ENCODE data around the gene ZNF182.
"Not testable (repeated sequence)": the region's sequence is repeated elsewhere in the genome, so short reads cannot be mapped to it uniquely, and the experiment has no call there.

The ZNF182 gene

GRCh38 chrX:47958761-47959342 lies 44.9 kb downstream of the ZNF182 start:
- no peaks in the 10 kb centered on the region for H3K36me3 ChIP-seq (ENCODE audit: control insufficient read depth, insufficient read depth, low read length)
- WGBS, 2 experiments (ENCODE audit: insufficient coverage in 2 of 2), result 80% methylated on average over 2 of the region's 4 CpGs; no CpG with 5 or more reads in 1 of the 2 experiments
- no peak overlapping the region for H3K27ac ChIP-seq (ENCODE audit: low read depth, low read length, severe bottlenecking)
- H3K4me1 ChIP-seq (ENCODE audit: control insufficient read depth, insufficient read depth, low read length, poor library complexity, severe bottlenecking), result no peaks in the 10 kb centered on the region
- H3K4me3 ChIP-seq (ENCODE audit: extremely low read depth, insufficient read depth, low read length, poor library complexity, severe bottlenecking), result no peak overlapping the region
- H3K9me3 ChIP-seq (ENCODE audit: control insufficient read depth, low read length), result no peaks in the 10 kb centered on the region

GRCh38 chrX:47958206-47958605 lies 45.6 kb downstream of the ZNF182 start:
- not testable (repeated sequence) for H3K9me3 ChIP-seq (ENCODE audit: control insufficient read depth, low read length); H3K36me3 ChIP-seq (ENCODE audit: control insufficient read depth, insufficient read depth, low read length); H3K4me1 ChIP-seq (ENCODE audit: control insufficient read depth, insufficient read depth, low read length, poor library complexity, severe bottlenecking); H3K27ac ChIP-seq (ENCODE audit: low read depth, low read length, severe bottlenecking); H3K4me3 ChIP-seq (ENCODE audit: extremely low read depth, insufficient read depth, low read length, poor library complexity, severe bottlenecking)
- no CpG with 5 or more reads among the region's 4 CpGs for WGBS, 2 experiments (ENCODE audit: insufficient coverage in 2 of 2)

- WGBS, 2 experiments (ENCODE audit: insufficient coverage in 2 of 2), result 80 to 93% methylated on average over 2 to 3 of the region's 13 CpGs
- Histone ChIP-seq H3K4me3 (ENCODE audit: extremely low read depth, insufficient read depth, low read length, poor library complexity, severe bottlenecking) (no peak overlapping the region), H3K27ac (ENCODE audit: low read depth, low read length, severe bottlenecking) (no peak overlapping the region), H3K36me3 (ENCODE audit: control insufficient read depth, insufficient read depth, low read length) (no peaks in the 10 kb centered on the region), H3K4me1 (ENCODE audit: control insufficient read depth, insufficient read depth, low read length, poor library complexity, severe bottlenecking) (no peaks in the 10 kb centered on the region), H3K9me3 (ENCODE audit: control insufficient read depth, low read length) (no peaks in the 10 kb centered on the region)
Observed at GRCh38 chrX:47956016-47956415, 47.8 kb downstream of the ZNF182 start.

- not testable (repeated sequence) for H3K27ac ChIP-seq (ENCODE audit: low read depth, low read length, severe bottlenecking); H3K4me3 ChIP-seq (ENCODE audit: extremely low read depth, insufficient read depth, low read length, poor library complexity, severe bottlenecking)
- 96 to 100% methylated on average over 1 to 4 of the region's 7 CpGs for WGBS, 2 experiments (ENCODE audit: insufficient coverage in 2 of 2)
Observed at GRCh38 chrX:47955295-47955694, 48.5 kb downstream of the ZNF182 start.

DNA sequence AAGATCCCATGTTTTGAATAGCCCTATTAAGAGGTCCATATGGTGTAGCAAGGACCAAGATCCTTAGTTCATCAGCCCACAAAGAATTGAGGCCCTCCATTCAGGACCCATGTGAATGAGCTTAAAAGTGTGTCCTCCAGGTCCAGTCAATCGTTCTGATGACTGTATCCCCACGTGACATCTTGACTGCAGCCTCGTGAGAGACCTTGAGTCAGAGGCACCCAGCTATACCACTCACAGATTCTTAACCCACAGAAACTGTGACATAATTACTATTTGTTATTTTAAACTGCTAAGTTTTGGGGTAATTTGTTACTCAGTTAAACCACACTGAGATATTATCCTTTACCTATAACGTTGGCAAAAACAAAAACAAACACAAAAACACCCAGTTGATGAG lies 62.4 kb downstream of the ZNF182 start:
- WGBS, 2 experiments (ENCODE audit: insufficient coverage in 2 of 2), result no CpG with 5 or more reads among the region's 4 CpGs
- Histone ChIP-seq H3K4me3 (ENCODE audit: extremely low read depth, insufficient read depth, low read length, poor library complexity, severe bottlenecking) (no peak overlapping the region), H3K36me3 (ENCODE audit: control insufficient read depth, insufficient read depth, low read length) (no peaks in the 10 kb centered on the region), H3K9me3 (ENCODE audit: control insufficient read depth, low read length) (no peaks in the 10 kb centered on the region), H3K27ac (ENCODE audit: low read depth, low read length, severe bottlenecking) (no peak overlapping the region), H3K4me1 (ENCODE audit: control insufficient read depth, insufficient read depth, low read length, poor library complexity, severe bottlenecking) (no peaks in the 10 kb centered on the region)

More at GRCh38 chrX:47955295-47955694, 48.5 kb downstream of the ZNF182 start:
- H3K4me1 ChIP-seq (ENCODE audit: control insufficient read depth, insufficient read depth, low read length, poor library complexity, severe bottlenecking); H3K9me3 ChIP-seq (ENCODE audit: control insufficient read depth, low read length); H3K36me3 ChIP-seq (ENCODE audit: control insufficient read depth, insufficient read depth, low read length): not testable (repeated sequence)

DNA sequence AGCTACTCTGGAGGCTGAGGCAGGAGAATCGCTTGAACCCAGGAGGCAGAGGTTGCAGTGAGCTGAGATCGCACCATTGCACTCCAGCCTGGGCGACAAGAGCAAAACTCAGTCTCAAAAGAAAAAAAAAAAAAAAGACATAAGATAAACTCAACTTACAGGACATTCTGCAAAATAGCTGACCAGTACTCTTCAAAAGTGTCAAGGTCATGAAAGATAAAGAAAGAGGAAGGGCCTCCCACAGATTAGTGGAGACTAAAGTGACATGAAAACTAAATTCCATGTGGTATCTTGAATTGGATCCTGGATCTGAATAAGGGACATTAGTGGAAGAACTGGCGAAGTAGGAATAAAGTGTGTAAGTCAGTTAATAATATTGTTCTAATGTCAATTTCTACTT lies 63.3 kb downstream of the ZNF182 start:
- no peaks in the 10 kb centered on the region for H3K9me3 ChIP-seq (ENCODE audit: control insufficient read depth, low read length)
- no CpG with 5 or more reads among the region's 4 CpGs for WGBS, 2 experiments (ENCODE audit: insufficient coverage in 2 of 2)
- no peaks in the 10 kb centered on the region for H3K36me3 ChIP-seq (ENCODE audit: control insufficient read depth, insufficient read depth, low read length)
- H3K27ac ChIP-seq (ENCODE audit: low read depth, low read length, severe bottlenecking), result no peak overlapping the region
- no peak overlapping the region for H3K4me3 ChIP-seq (ENCODE audit: extremely low read depth, insufficient read depth, low read length, poor library complexity, severe bottlenecking)
- no peaks in the 10 kb centered on the region for H3K4me1 ChIP-seq (ENCODE audit: control insufficient read depth, insufficient read depth, low read length, poor library complexity, severe bottlenecking)

GRCh38 chrX:47936940-47937317 lies 66.9 kb downstream of the ZNF182 start:
- Histone ChIP-seq H3K4me3 (ENCODE audit: extremely low read depth, insufficient read depth, low read length, poor library complexity, severe bottlenecking) (no peak overlapping the region), H3K4me1 (ENCODE audit: control insufficient read depth, insufficient read depth, low read length, poor library complexity, severe bottlenecking) (no peaks in the 10 kb centered on the region), H3K27ac (ENCODE audit: low read depth, low read length, severe bottlenecking) (no peak overlapping the region), H3K9me3 (ENCODE audit: control insufficient read depth, low read length) (no peaks in the 10 kb centered on the region), H3K36me3 (ENCODE audit: control insufficient read depth, insufficient read depth, low read length) (no peaks in the 10 kb centered on the region)
- WGBS, 2 experiments (ENCODE audit: insufficient coverage in 2 of 2), result no CpG with 5 or more reads among the region's 3 CpGs

DNA sequence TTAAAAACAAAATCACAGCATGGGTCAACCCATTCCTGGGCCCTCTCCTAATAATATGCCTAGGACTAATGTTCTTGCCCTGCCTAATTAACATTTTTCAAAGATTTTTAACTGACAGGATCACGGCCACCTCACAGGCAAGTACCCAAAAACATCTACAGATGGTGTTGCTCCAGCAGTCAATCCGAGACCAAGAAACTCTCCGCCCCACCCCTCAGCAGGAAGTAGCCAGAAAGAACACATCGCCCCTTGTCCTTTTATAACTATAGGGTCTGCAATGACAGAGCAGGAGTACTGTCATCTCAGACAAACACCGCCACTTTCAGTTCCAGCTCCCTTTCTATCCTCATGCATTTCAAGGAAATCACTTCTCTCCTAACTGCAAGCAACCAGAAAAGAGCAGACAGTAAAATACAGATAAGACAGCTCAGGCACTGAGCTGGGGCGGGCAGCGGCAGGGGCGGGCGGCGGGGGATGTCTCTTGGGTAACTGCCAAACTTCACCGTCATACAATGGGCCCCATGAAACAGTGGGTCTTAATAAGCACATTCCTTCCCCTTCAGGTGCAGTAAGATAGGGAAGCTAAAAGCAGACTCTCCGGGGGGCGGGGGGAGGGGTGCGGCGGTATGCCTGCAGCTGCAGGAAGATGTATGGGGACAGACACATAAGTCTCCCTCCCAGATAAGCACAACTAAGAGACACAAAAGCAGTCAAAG lies 67.4 kb downstream of the ZNF182 start:
- no CpG with 5 or more reads among the region's 15 CpGs for WGBS, 2 experiments (ENCODE audit: insufficient coverage in 2 of 2)
- Histone ChIP-seq H3K4me3 (ENCODE audit: extremely low read depth, insufficient read depth, low read length, poor library complexity, severe bottlenecking) (no peak overlapping the region), H3K27ac (ENCODE audit: low read depth, low read length, severe bottlenecking) (no peak overlapping the region)

DNA sequence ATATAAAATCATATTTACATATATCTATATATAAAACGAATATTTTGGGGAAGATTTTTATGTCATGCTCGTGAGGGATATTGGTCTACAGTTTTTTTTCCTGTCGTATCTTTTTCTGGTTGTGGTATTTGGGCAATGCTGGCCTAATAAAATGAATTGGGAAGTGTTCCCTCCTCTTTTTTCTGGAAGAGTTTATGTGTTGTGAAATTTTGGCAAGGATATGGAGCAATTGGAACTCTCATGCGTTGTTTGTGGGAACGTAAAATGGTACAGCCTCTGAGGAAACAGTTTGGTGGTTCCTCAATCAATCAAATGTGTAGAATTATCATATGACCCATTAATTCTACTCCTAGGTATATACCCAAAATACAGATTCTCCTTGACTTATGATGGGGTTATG lies 69.8 kb downstream of the ZNF182 start:
- Histone ChIP-seq H3K9me3 (ENCODE audit: control insufficient read depth, low read length) (no peaks in the 10 kb centered on the region), H3K4me1 (ENCODE audit: control insufficient read depth, insufficient read depth, low read length, poor library complexity, severe bottlenecking) (no peaks in the 10 kb centered on the region), H3K36me3 (ENCODE audit: control insufficient read depth, insufficient read depth, low read length) (no peaks in the 10 kb centered on the region), H3K27ac (ENCODE audit: low read depth, low read length, severe bottlenecking) (no peak overlapping the region), H3K4me3 (ENCODE audit: extremely low read depth, insufficient read depth, low read length, poor library complexity, severe bottlenecking) (no peak overlapping the region)
- WGBS, 2 experiments (ENCODE audit: insufficient coverage in 2 of 2), result no CpG with 5 or more reads among the region's 5 CpGs

More for the DNA sequence above, 67.4 kb downstream of the ZNF182 start:
- Histone ChIP-seq H3K4me1 (ENCODE audit: control insufficient read depth, insufficient read depth, low read length, poor library complexity, severe bottlenecking) (no peaks in the 10 kb centered on the region), H3K9me3 (ENCODE audit: control insufficient read depth, low read length) (no peaks in the 10 kb centered on the region), H3K36me3 (ENCODE audit: control insufficient read depth, insufficient read depth, low read length) (no peaks in the 10 kb centered on the region)

DNA sequence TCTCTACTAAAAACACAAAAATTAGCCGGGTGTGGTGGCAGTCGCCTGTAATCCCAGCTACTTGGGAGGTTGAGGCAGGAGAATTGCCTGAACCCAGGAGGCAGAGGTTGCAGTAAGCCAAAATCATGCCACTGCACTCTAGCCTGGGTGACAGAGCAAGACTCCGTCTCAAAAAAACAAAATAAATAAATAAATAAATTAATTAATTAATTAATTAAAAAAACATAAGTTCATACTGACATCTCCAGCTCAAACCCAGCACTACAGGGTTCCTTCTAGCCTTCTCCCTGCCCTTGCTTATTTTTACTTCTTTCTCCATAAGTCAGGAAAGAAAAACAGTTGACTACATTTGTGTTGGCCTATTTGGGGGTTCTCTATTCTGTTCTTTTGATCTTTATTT lies 71.8 kb downstream of the ZNF182 start:
- no CpG with 5 or more reads among the region's 3 CpGs for WGBS, 2 experiments (ENCODE audit: insufficient coverage in 2 of 2)
- H3K27ac ChIP-seq (ENCODE audit: low read depth, low read length, severe bottlenecking); H3K4me3 ChIP-seq (ENCODE audit: extremely low read depth, insufficient read depth, low read length, poor library complexity, severe bottlenecking); H3K9me3 ChIP-seq (ENCODE audit: control insufficient read depth, low read length); H3K4me1 ChIP-seq (ENCODE audit: control insufficient read depth, insufficient read depth, low read length, poor library complexity, severe bottlenecking); H3K36me3 ChIP-seq (ENCODE audit: control insufficient read depth, insufficient read depth, low read length): not testable (repeated sequence)

- WGBS, 2 experiments (ENCODE audit: insufficient coverage in 2 of 2), result no CpG with 5 or more reads among the region's 2 CpGs
- Histone ChIP-seq H3K36me3 (ENCODE audit: control insufficient read depth, insufficient read depth, low read length) (no peaks in the 10 kb centered on the region), H3K27ac (ENCODE audit: low read depth, low read length, severe bottlenecking) (no peak overlapping the region), H3K4me3 (ENCODE audit: extremely low read depth, insufficient read depth, low read length, poor library complexity, severe bottlenecking) (no peak overlapping the region), H3K4me1 (ENCODE audit: control insufficient read depth, insufficient read depth, low read length, poor library complexity, severe bottlenecking) (no peaks in the 10 kb centered on the region), H3K9me3 (ENCODE audit: control insufficient read depth, low read length) (no peaks in the 10 kb centered on the region)
Observed at GRCh38 chrX:47927212-47927611, 76.6 kb downstream of the ZNF182 start.

Data from mesodermal cell (in vitro differentiated cells).